WTC11 (cell line): Measurements from ENCODE around the gene CDH13.

Experiments
- ATF3 ChIP-seq: sonication (generic); formaldehyde crosslinking; conservative IDR thresholded peaks from 2 replicates; pipeline ENCODE4 v1.8.1; 2022; ENCODE audit warnings: mild to moderate bottlenecking, missing genetic modification reagents
- CBFB ChIP-seq: sonication (generic); formaldehyde crosslinking; IDR thresholded peaks from 2 replicates; pipeline ENCODE4 v1.8.1; 2022; ENCODE audit warnings: mild to moderate bottlenecking, low read depth, missing genetic modification reagents
- CTCF ChIP-seq: fragments of 200-600 bp; IDR thresholded peaks from 2 replicates; pipeline ENCODE4 v1.8.0; 2022; ENCODE audit warnings: antibody characterized with exemption
- ESRRA ChIP-seq: sonication (generic); formaldehyde crosslinking; IDR thresholded peaks from 2 replicates; pipeline ENCODE4 v1.8.1; 2022; ENCODE audit warnings: mild to moderate bottlenecking, missing genetic modification reagents, borderline replicate concordance
- FOXP1 ChIP-seq: sonication (generic); formaldehyde crosslinking; IDR thresholded peaks from 2 replicates; pipeline ENCODE4 v1.8.0; 2022; ENCODE audit warnings: missing genetic modification reagents, mild to moderate bottlenecking, moderate library complexity, borderline replicate concordance
- IRF2 ChIP-seq: sonication (generic); formaldehyde crosslinking; IDR thresholded peaks from 2 replicates; pipeline ENCODE4 v1.8.0; 2022; ENCODE audit warnings: low read depth, missing genetic modification reagents, borderline replicate concordance
- NFYB ChIP-seq: sonication (generic); formaldehyde crosslinking; conservative IDR thresholded peaks from 2 replicates; pipeline ENCODE4 v1.8.0; 2022; ENCODE audit warnings: low read depth, missing genetic modification reagents
- SMAD4 ChIP-seq: sonication (generic); formaldehyde crosslinking; IDR thresholded peaks from 2 replicates; pipeline ENCODE4 v1.8.0; 2022; ENCODE audit warnings: mild to moderate bottlenecking, missing genetic modification reagents
- ZNF263 ChIP-seq: sonication (generic); formaldehyde crosslinking; IDR thresholded peaks from 2 replicates; pipeline ENCODE4 v1.8.1; 2022; ENCODE audit warnings: low read depth, mild to moderate bottlenecking, moderate library complexity, missing genetic modification reagents
- ZNF317 ChIP-seq: sonication (generic); formaldehyde crosslinking; IDR thresholded peaks from 2 replicates; pipeline ENCODE4 v1.8.1; 2023; ENCODE audit warnings: low read depth, mild to moderate bottlenecking, moderate library complexity, missing genetic modification reagents, borderline replicate concordance

- TF ChIP-seq CTCF (no peak), ESRRA (CRISPR knock-in tag) (no peak), CBFB (no peak), NFYB (no peak), ZNF317 (CRISPR knock-in tag) (no peak), SMAD4 (CRISPR knock-in tag) (no peak), FOXP1 (no peak), ZNF263 (no peak), ATF3 (CRISPR knock-in tag) (no peak), IRF2 (no peak)
These were observed 5.0 kb upstream of the CDH13 start for GRCh38 chr16:82621781-82622180.
